ENCODE measurements around the gene HIC1.

DNA sequence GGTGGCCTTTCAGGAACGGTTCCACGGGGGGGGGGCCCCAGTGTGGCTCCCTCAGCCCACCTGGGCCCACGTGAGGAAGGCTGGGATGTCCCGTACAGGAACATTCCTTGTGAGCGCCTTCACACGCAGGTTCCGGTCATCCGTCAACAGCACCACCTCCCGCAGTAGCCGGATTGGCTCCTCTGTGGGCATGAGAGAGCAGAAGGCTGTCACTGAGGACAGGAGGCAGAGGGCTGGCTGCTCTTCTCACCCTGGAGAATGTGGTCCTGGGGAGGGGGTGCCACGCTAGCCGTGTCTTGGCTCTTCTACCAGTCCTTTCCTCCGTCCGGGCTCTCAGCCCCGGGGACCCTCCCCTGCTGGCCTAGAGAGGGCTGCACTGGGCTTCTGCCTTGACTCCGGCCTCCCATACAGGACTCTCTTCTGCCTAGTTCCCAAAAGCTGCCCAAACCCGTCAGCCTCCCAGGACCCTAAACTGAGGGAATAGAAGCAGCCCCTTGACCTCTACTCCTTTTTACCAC is 6.6 kb downstream of the HIC1 start:
- TF ChIP-seq, protein P1, sequence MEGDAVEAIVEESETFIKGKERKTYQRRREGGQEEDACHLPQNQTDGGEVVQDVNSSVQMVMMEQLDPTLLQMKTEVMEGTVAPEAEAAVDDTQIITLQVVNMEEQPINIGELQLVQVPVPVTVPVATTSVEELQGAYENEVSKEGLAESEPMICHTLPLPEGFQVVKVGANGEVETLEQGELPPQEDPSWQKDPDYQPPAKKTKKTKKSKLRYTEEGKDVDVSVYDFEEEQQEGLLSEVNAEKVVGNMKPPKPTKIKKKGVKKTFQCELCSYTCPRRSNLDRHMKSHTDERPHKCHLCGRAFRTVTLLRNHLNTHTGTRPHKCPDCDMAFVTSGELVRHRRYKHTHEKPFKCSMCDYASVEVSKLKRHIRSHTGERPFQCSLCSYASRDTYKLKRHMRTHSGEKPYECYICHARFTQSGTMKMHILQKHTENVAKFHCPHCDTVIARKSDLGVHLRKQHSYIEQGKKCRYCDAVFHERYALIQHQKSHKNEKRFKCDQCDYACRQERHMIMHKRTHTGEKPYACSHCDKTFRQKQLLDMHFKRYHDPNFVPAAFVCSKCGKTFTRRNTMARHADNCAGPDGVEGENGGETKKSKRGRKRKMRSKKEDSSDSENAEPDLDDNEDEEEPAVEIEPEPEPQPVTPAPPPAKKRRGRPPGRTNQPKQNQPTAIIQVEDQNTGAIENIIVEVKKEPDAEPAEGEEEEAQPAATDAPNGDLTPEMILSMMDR (conservative IDR thresholded peaks at IDR 0.05; ENCODE audit: low read depth, low read length): no peak
- TF ChIP-seq EZH2 (IDR thresholded peaks at IDR 0.05; ENCODE audit: borderline replicate concordance, low read depth, low read length, poor library complexity, severe bottlenecking): no peak
